GM12878 (cell line): ENCODE data around the gene ING5. TPM values are rescaled to one million over a fixed set of nuclear protein-coding genes. Genes with fewer than 3 reads are reported as not detected.

Experiments used
- BACH1 ChIP-seq: fragments of 450-650 bp; IDR thresholded peaks from 2 replicates; pipeline ENCODE4 v1.6.1; 2017; ENCODE audit warnings: mild to moderate bottlenecking, borderline replicate concordance
- CBX3 ChIP-seq: fragments of 200-600 bp; sonication (generic); IDR thresholded peaks from 2 replicates; pipeline ENCODE4 v1.6.1; 2016; ENCODE audit warnings: low read depth, borderline replicate concordance
- CREM ChIP-seq: IDR thresholded peaks from 2 replicates; pipeline ENCODE4 v1.6.1; 2014; ENCODE audit warnings: antibody characterized with exemption, low read depth
- DPF2 ChIP-seq: fragments of 450-650 bp; IDR thresholded peaks from 2 replicates; pipeline ENCODE4 v1.6.1; 2017; ENCODE audit warnings: mild to moderate bottlenecking
- ETV6 ChIP-seq, 2 experiments: fragments of 450-650 bp in 1 of 2; IDR thresholded peaks in 1 of 2; conservative IDR thresholded peaks in 1 of 2; 2 replicates each; pipeline ENCODE4 v1.6.1; 2014; ENCODE audit warnings: antibody characterized with exemption in 1 of 2, borderline replicate concordance in 1 of 2, low read depth in 1 of 2, mild to moderate bottlenecking in 1 of 2, moderate library complexity in 1 of 2
- FOS ChIP-seq: IDR thresholded peaks from 3 replicates; pipeline ENCODE4 v1.6.1; 2011; ENCODE audit warnings: borderline replicate concordance; ENCODE audit not compliant: insufficient read length; ENCODE audit errors: extremely low read depth
- FOXK2 ChIP-seq: fragments of 450-650 bp; IDR thresholded peaks from 2 replicates; pipeline ENCODE4 v1.6.1; 2017; ENCODE audit warnings: mild to moderate bottlenecking, moderate library complexity
- IRF3 ChIP-seq: fragments of 450-650 bp; IDR thresholded peaks from 2 replicates; pipeline ENCODE4 v1.6.1; 2014; ENCODE audit warnings: mild to moderate bottlenecking
- JUND ChIP-seq: IDR thresholded peaks from 2 replicates; pipeline ENCODE4 v1.6.1; 2012; ENCODE audit warnings: low read depth, mild to moderate bottlenecking, low read length, improper control_type of control experiment, moderate library complexity
- KDM1A ChIP-seq: fragments of 200-600 bp; sonication (generic); IDR thresholded peaks from 2 replicates; pipeline ENCODE4 v1.6.1; 2016; ENCODE audit warnings: borderline replicate concordance
- MAX ChIP-seq: IDR thresholded peaks from 2 replicates; pipeline ENCODE4 v1.6.1; 2012; ENCODE audit warnings: low read depth, low read length, improper control_type of control experiment
- MEF2B ChIP-seq: fragments of 450-650 bp; IDR thresholded peaks from 2 replicates; pipeline ENCODE4 v1.6.1; 2018; ENCODE audit warnings: mild to moderate bottlenecking, moderate library complexity; ENCODE audit not compliant: partially characterized antibody, poor library complexity, severe bottlenecking
- NFYA ChIP-seq: IDR thresholded peaks from 2 replicates; pipeline ENCODE4 v1.6.1; 2011; ENCODE audit warnings: low read depth, mild to moderate bottlenecking, low read length, improper control_type of control experiment, borderline replicate concordance
- NR2C2 ChIP-seq: IDR thresholded peaks from 2 replicates; pipeline ENCODE4 v1.6.1; 2011; ENCODE audit warnings: borderline replicate concordance, low read depth; ENCODE audit not compliant: control insufficient read depth, insufficient read length
- PAX8 ChIP-seq: fragments of 450-650 bp; IDR thresholded peaks from 2 replicates; pipeline ENCODE4 v1.6.1; 2017; ENCODE audit warnings: mild to moderate bottlenecking, moderate library complexity
- RELB ChIP-seq: fragments of 450-650 bp; IDR thresholded peaks from 2 replicates; pipeline ENCODE4 v1.6.1; 2017; ENCODE audit warnings: low read depth, mild to moderate bottlenecking, moderate library complexity
- RUNX3 ChIP-seq: IDR thresholded peaks from 2 replicates; pipeline ENCODE4 v1.6.1; 2012; ENCODE audit warnings: low read length, inconsistent platforms
- SIN3A ChIP-seq: IDR thresholded peaks from 2 replicates; pipeline ENCODE4 v1.6.1; 2012; ENCODE audit warnings: low read depth, low read length, improper control_type of control experiment
- SMAD1 ChIP-seq: fragments of 450-650 bp; IDR thresholded peaks from 2 replicates; pipeline ENCODE4 v1.6.1; 2018; ENCODE audit warnings: mild to moderate bottlenecking, low read depth; ENCODE audit not compliant: partially characterized antibody
- STAT3 ChIP-seq: IDR thresholded peaks from 2 replicates; pipeline ENCODE4 v1.6.1; 2011; ENCODE audit warnings: low read depth, low read length, improper control_type of control experiment
- SUPT20H ChIP-seq: IDR thresholded peaks from 2 replicates; pipeline ENCODE4 v1.6.1; 2011; ENCODE audit warnings: low read depth, mild to moderate bottlenecking, low read length, moderate library complexity, borderline replicate concordance; ENCODE audit not compliant: control insufficient read depth
- ZNF24 ChIP-seq: fragments of 450-650 bp; IDR thresholded peaks from 2 replicates; pipeline ENCODE4 v1.6.1; 2017; ENCODE audit warnings: antibody characterized with exemption, mild to moderate bottlenecking
- ZNF274 ChIP-seq: IDR thresholded peaks from one replicate; pipeline ENCODE4 v1.8.0; 2011; ENCODE audit not compliant: insufficient read length, insufficient read depth
- ZNF622 ChIP-seq: fragments of 450-650 bp; IDR thresholded peaks from 2 replicates; pipeline ENCODE4 v1.6.1; 2017; ENCODE audit warnings: mild to moderate bottlenecking, inconsistent platforms
- polyA plus RNA-seq, 11 experiments: library from polyadenylated mRNA; depleted of rRNA in 4 of 11; unstranded in 6 of 11; stranded (reverse) in 5 of 11; fragments of >200 nt; fragmentation: Nextera tagmentation in 4 of 11; fragmentation: Illumina TruSeq in 1 of 11; extraction: Ambion mirVana in 4 of 11; extraction: Trizol in 1 of 11; gene quantifications; 1 replicate in 1 of 11; 2 replicates in 10 of 11; pipeline versions ENCODE4 v1.2.1 to v1.2.3, GENCODE V29; 2011 to 2016; ENCODE audit warnings: inconsistent platforms in 2 of 11, missing spikeins in 2 of 11, low read depth in 1 of 11
- total RNA-seq, 4 experiments: library from RNA; depleted of rRNA in 3 of 4; stranded (reverse); fragments of >200 nt in 3 of 4; fragmentation: Illumina TruSeq in 1 of 4; extraction: Trizol in 1 of 4; gene quantifications; 2 replicates each; pipeline versions ENCODE4 v1.2.1 to v1.2.3, GENCODE V29; 2013 to 2021
- TF ChIP-seq, protein P1 (sequence below): fragments of 450-650 bp; formaldehyde crosslinking; IDR thresholded peaks from 2 replicates; pipeline ENCODE4 v1.5.0; 2022; ENCODE audit warnings: mild to moderate bottlenecking, missing genetic modification characterization
- TF ChIP-seq, protein P2 (sequence below): IDR thresholded peaks from 2 replicates; pipeline ENCODE4 v1.6.1; 2011; ENCODE audit warnings: low read depth, low read length, improper control_type of control experiment, borderline replicate concordance

The ING5 gene
- total and polyA plus RNA-seq, 10 of the 15 experiments (the other 5 are each of a cell fraction or from before 2014, with no cell fraction given): 10.0 to 46.1 (median 27.2) TPM

DNA sequence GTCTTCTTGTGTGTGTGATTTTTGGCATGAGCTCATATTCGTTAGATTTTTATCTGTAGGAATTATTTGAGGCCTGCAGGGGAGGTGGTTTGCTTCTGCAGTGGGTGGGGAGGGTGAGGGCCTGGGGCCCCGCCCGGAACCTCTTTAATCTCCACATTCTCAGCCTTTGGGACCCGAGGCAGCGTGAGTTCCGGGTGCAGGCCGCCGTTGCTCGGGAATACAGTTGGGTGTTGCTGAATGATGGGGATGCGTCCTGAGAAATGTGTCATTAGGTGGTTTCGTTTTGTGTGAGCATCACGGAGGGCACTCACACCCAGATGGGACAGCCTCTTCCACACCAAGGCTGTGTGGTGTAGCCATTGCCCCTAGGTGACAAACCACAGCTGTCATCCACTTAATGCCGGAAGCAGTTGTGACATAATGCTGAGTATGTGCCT is 61.1 kb downstream of the ING5 start (continued):
- TF ChIP-seq MAX: no peak
- TF ChIP-seq RELB: peak; percentile 52; the same call in 1 of the 2 replicates
- no peak for TF ChIP-seq JUND
- TF ChIP-seq DPF2: peak; percentile 85
- no peak for TF ChIP-seq FOXK2
- no peak for TF ChIP-seq ETV6 (conservative IDR thresholded peaks at IDR 0.05 in 1 of 2, IDR thresholded peaks at IDR 0.05 in 1 of 2; ENCODE audit: borderline replicate concordance in 1 of 2, low read depth in 1 of 2)
- TF ChIP-seq FOS: no peak
- no peak for TF ChIP-seq MEF2B
- no peak for TF ChIP-seq PAX8
- no peak for TF ChIP-seq CBX3
- no peak for TF ChIP-seq ZNF24
- TF ChIP-seq, protein P1, sequence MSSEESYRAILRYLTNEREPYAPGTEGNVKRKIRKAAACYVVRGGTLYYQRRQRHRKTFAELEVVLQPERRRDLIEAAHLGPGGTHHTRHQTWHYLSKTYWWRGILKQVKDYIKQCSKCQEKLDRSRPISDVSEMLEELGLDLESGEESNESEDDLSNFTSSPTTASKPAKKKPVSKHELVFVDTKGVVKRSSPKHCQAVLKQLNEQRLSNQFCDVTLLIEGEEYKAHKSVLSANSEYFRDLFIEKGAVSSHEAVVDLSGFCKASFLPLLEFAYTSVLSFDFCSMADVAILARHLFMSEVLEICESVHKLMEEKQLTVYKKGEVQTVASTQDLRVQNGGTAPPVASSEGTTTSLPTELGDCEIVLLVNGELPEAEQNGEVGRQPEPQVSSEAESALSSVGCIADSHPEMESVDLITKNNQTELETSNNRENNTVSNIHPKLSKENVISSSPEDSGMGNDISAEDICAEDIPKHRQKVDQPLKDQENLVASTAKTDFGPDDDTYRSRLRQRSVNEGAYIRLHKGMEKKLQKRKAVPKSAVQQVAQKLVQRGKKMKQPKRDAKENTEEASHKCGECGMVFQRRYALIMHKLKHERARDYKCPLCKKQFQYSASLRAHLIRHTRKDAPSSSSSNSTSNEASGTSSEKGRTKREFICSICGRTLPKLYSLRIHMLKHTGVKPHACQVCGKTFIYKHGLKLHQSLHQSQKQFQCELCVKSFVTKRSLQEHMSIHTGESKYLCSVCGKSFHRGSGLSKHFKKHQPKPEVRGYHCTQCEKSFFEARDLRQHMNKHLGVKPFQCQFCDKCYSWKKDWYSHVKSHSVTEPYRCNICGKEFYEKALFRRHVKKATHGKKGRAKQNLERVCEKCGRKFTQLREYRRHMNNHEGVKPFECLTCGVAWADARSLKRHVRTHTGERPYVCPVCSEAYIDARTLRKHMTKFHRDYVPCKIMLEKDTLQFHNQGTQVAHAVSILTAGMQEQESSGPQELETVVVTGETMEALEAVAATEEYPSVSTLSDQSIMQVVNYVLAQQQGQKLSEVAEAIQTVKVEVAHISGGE (CRISPR knock-in tag): no peak
- no peak for TF ChIP-seq SUPT20H
- no peak for TF ChIP-seq KDM1A
- TF ChIP-seq NR2C2: no peak
- TF ChIP-seq SIN3A: no peak
- TF ChIP-seq RUNX3: peak; percentile 80
- TF ChIP-seq, protein P2, sequence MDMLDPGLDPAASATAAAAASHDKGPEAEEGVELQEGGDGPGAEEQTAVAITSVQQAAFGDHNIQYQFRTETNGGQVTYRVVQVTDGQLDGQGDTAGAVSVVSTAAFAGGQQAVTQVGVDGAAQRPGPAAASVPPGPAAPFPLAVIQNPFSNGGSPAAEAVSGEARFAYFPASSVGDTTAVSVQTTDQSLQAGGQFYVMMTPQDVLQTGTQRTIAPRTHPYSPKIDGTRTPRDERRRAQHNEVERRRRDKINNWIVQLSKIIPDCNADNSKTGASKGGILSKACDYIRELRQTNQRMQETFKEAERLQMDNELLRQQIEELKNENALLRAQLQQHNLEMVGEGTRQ: no peak
- TF ChIP-seq IRF3: no peak
- no peak for TF ChIP-seq SMAD1
- TF ChIP-seq NFYA: no peak
- TF ChIP-seq STAT3: no peak
- TF ChIP-seq CREM: no peak; the same call in 1 of the 2 replicates
- TF ChIP-seq ZNF274: no peak
- no peak for TF ChIP-seq ZNF622
- TF ChIP-seq BACH1: no peak
